GM12878 (cell line): ENCODE results near the gene PODXL2. TPM values are rescaled to one million over a fixed set of nuclear protein-coding genes. Genes with fewer than 3 reads are reported as not detected.

Experiments
- ATAC-seq: fragments of 200-7000 bp; cut with Tn5 transposase; 3 replicates; pipeline ENCODE4 v1.9.1; 2020; ENCODE audit warnings: mild to moderate bottlenecking, moderate library complexity
- BruUV-seq: library from RNA; stranded (reverse); fragments of 400-500 nt; replicated peaks from 2 replicates; lab custom pipeline; 2021; lab: Mats Ljungman, UMichigan
- CTCF ChIA-PET: fragments of 300-600 bp; sonication (Branson Sonifier 250); formaldehyde crosslinking; extraction: SDS; loops from one replicate; lab custom pipeline; 2021; ENCODE audit warnings: inconsistent platforms; lab: Yijun Ruan, JAX
- POLR2A ChIA-PET: fragments of 350-600 bp; formaldehyde crosslinking; extraction: SDS; loops from one replicate; lab custom pipeline; 2021; ENCODE audit warnings: inconsistent platforms; lab: Charles Lee
- RAD21 ChIA-PET: fragments of 300-600 bp; sonication (Branson Sonifier 250); formaldehyde crosslinking; loops from one replicate; lab custom pipeline; 2023; ENCODE audit warnings: antibody characterized with exemption; ENCODE audit not compliant: unreplicated experiment; lab: Charles Lee
- SMC1A ChIA-PET: fragments of 300-600 bp; sonication (Branson Sonifier 250); formaldehyde crosslinking; loops from one replicate; lab custom pipeline; 2023; ENCODE audit not compliant: unreplicated experiment, uncharacterized antibody; lab: Charles Lee
- DNase-seq: peaks from one replicate; pipeline ENCODE4 v3.0.0-alpha.2; 2011; ENCODE audit warnings: low read depth, low spot score
- FAIRE-seq: peaks from 3 replicates; lab custom pipeline; 2011; peaks lifted over from hg19 to GRCh38; lab: Jason Lieb, UNC
- H2AFZ ChIP-seq: 2 replicates; pipeline ENCODE4 v1.6.0; 2011; ENCODE audit warnings: low read depth, low read length, control low read depth; ENCODE audit not compliant: control insufficient read depth
- H3K27ac ChIP-seq: 2 replicates; pipeline ENCODE4 v1.5.1; 2011; ENCODE audit warnings: control low read depth; ENCODE audit not compliant: control insufficient read depth, insufficient read depth
- H3K27me3 ChIP-seq, 2 experiments: replicated peaks in 1 of 2; 2 replicates each; pipeline versions ENCODE4 v1.6.0 to v1.6.1; 2011; ENCODE audit warnings: low read length in 1 of 2; ENCODE audit not compliant: control insufficient read depth in 2 of 2, insufficient read depth in 2 of 2
- H3K36me3 ChIP-seq, 2 experiments: 2 replicates each; pipeline ENCODE4 v1.5.1; 2011; ENCODE audit warnings: low read length in 1 of 2; ENCODE audit not compliant: control insufficient read depth in 2 of 2, insufficient read depth in 2 of 2
- H3K4me1 ChIP-seq: 2 replicates; pipeline ENCODE4 v1.6.1; 2011; ENCODE audit warnings: mild to moderate bottlenecking, low read length, moderate library complexity, mixed read lengths; ENCODE audit not compliant: control insufficient read depth, insufficient read depth
- H3K4me2 ChIP-seq: 2 replicates; pipeline ENCODE4 v1.6.0; 2011; ENCODE audit warnings: control low read depth; ENCODE audit not compliant: control insufficient read depth, insufficient read depth
- H3K4me3 ChIP-seq: fragments of 200-600 bp; sonication (generic); 2 replicates; pipeline ENCODE4 v1.5.1; 2016
- H3K79me2 ChIP-seq: 2 replicates; pipeline ENCODE4 v1.6.0; 2011; ENCODE audit warnings: low read length; ENCODE audit not compliant: control insufficient read depth, insufficient read depth
- H3K9ac ChIP-seq: 2 replicates; pipeline ENCODE4 v1.8.0; 2011; ENCODE audit warnings: low read length, control low read depth, mixed read lengths; ENCODE audit not compliant: control insufficient read depth, insufficient read depth
- H3K9me3 ChIP-seq: replicated peaks from 3 replicates; pipeline ENCODE4 v1.5.1; 2011; ENCODE audit warnings: mild to moderate bottlenecking, low read length; ENCODE audit not compliant: control insufficient read depth, insufficient read depth
- H4K20me1 ChIP-seq: 2 replicates; pipeline ENCODE4 v1.6.0; 2011; ENCODE audit not compliant: control insufficient read depth, insufficient read depth
- BCLAF1 ChIP-seq: fragments of 450-650 bp; IDR thresholded peaks from 2 replicates; pipeline ENCODE4 v1.6.1; 2017; ENCODE audit warnings: antibody characterized with exemption, mild to moderate bottlenecking, moderate library complexity
- CHD1 ChIP-seq: IDR thresholded peaks from 2 replicates; pipeline ENCODE4 v1.6.1; 2012; ENCODE audit warnings: low read depth, low read length, improper control_type of control experiment
- CREB1 ChIP-seq: IDR thresholded peaks from 2 replicates; pipeline ENCODE4 v1.6.1; 2012; ENCODE audit warnings: low read depth, mild to moderate bottlenecking, inconsistent platforms
- ESRRA ChIP-seq: IDR thresholded peaks from 2 replicates; pipeline ENCODE4 v1.6.1; 2012; ENCODE audit warnings: mild to moderate bottlenecking, low read length, improper control_type of control experiment
- EZH2 ChIP-seq: IDR thresholded peaks from 2 replicates; pipeline ENCODE4 v1.6.1; 2012; ENCODE audit warnings: low read depth, mild to moderate bottlenecking, control low read depth, inconsistent platforms, low read length, borderline replicate concordance; ENCODE audit not compliant: control insufficient read depth
- RBBP5 ChIP-seq: fragments of 200-600 bp; sonication (generic); conservative IDR thresholded peaks from 2 replicates; pipeline ENCODE4 v1.6.1; 2016
- RELA ChIP-seq: fragments of 450-650 bp; IDR thresholded peaks from 2 replicates; pipeline ENCODE4 v1.8.0; 2014; ENCODE audit warnings: borderline replicate concordance; ENCODE audit not compliant: partially characterized antibody
- SPI1 ChIP-seq: IDR thresholded peaks from 2 replicates; pipeline ENCODE4 v1.6.1; 2011; ENCODE audit warnings: low read depth, mild to moderate bottlenecking, low read length, moderate library complexity, borderline replicate concordance; ENCODE audit not compliant: insufficient read depth
- ZNF592 ChIP-seq: fragments of 450-650 bp; IDR thresholded peaks from 2 replicates; pipeline ENCODE4 v1.6.1; 2017; ENCODE audit warnings: mild to moderate bottlenecking, moderate library complexity
- WGBS: methylation state at CpG from one replicate; pipeline ENCODE4 v1.1.6; 2016; ENCODE audit warnings: low lambda C conversion rate; ENCODE audit not compliant: insufficient replicate concordance, insufficient coverage; ENCODE audit errors: missing lambda C conversion rate; 5-methylcytosine and 5-hydroxymethylcytosine counted together
- in situ Hi-C: fragments of 300-500 bp; cut with MboI; formaldehyde crosslinking; loops from 9 replicates; pipeline ENCODE4 v1.14.3; 2018; ENCODE audit warnings: mixed read lengths
- intact Hi-C: fragments of 100-400 bp; cut with micrococcal nuclease; formaldehyde crosslinking; loops from one replicate; pipeline ENCODE4 v1.14.2; 2022; ENCODE audit not compliant: unreplicated experiment
- polyA plus RNA-seq, 11 experiments: library from polyadenylated mRNA; depleted of rRNA in 4 of 11; unstranded in 6 of 11; stranded (reverse) in 5 of 11; fragments of >200 nt; fragmentation: Nextera tagmentation in 4 of 11; fragmentation: Illumina TruSeq in 1 of 11; extraction: Ambion mirVana in 4 of 11; extraction: Trizol in 1 of 11; gene quantifications; 1 replicate in 1 of 11; 2 replicates in 10 of 11; pipeline versions ENCODE4 v1.2.1 to v1.2.3, GENCODE V29; 2011 to 2016; ENCODE audit warnings: inconsistent platforms in 2 of 11, missing spikeins in 2 of 11, low read depth in 1 of 11
- total RNA-seq, 4 experiments: library from RNA; depleted of rRNA in 3 of 4; stranded (reverse); fragments of >200 nt in 3 of 4; fragmentation: Illumina TruSeq in 1 of 4; extraction: Trizol in 1 of 4; gene quantifications; 2 replicates each; pipeline versions ENCODE4 v1.2.1 to v1.2.3, GENCODE V29; 2013 to 2021
- TF ChIP-seq, protein P1 (sequence below): fragments of 450-650 bp; formaldehyde crosslinking; IDR thresholded peaks from 2 replicates; pipeline ENCODE4 v1.4.0; 2020; ENCODE audit warnings: mild to moderate bottlenecking, moderate library complexity
- TF ChIP-seq, protein P2 (sequence below): fragments of 450-650 bp; IDR thresholded peaks from 2 replicates; pipeline ENCODE4 v1.6.1; 2016; ENCODE audit warnings: mild to moderate bottlenecking
- TF ChIP-seq, protein P3 (sequence below): IDR thresholded peaks from 2 replicates; pipeline ENCODE4 v1.6.1; 2012; ENCODE audit warnings: low read depth, low read length, improper control_type of control experiment

The PODXL2 gene
- total and polyA plus RNA-seq, 10 of the 15 experiments (the other 5 are each of a cell fraction or from before 2014, with no cell fraction given): 0.03 to 24.4 (median 13.6) TPM; not detected in 2

- RAD21 ChIA-PET: no interaction called here
- no peak for FAIRE-seq
- H3K4me1 ChIP-seq: no peaks in the 10 kb centered on the region
- in situ Hi-C loops: no loop called here
- BruUV-seq: no TSS peak
- H3K27me3 ChIP-seq: no peaks in the 10 kb centered on the region
- no peaks in the 10 kb centered on the region for H4K20me1 ChIP-seq
- no peak overlapping the region for H3K9ac ChIP-seq
- H3K4me3 ChIP-seq: no peak overlapping the region
- POLR2A ChIA-PET: no interaction called here
- H3K36me3 ChIP-seq: no peaks in the 10 kb centered on the region
- intact Hi-C loops: no loop called here
- no peak overlapping the region for H3K4me2 ChIP-seq
- SMC1A ChIA-PET: no interaction called here
- H3K9me3 ChIP-seq: no peaks in the 10 kb centered on the region
- CTCF ChIA-PET: no interaction called here
- no peak overlapping the region for H3K27ac ChIP-seq
- no peak overlapping the region for H2AFZ ChIP-seq
- no peak for DNase-seq
- WGBS: 95% methylated on average over 3 of the region's 3 CpGs
- no peaks in the 10 kb centered on the region for H3K79me2 ChIP-seq
- ATAC-seq: no peak
- TF ChIP-seq CHD1 (no peak), EZH2 (no peak), ZNF592 (no peak), RELA (no peak), BCLAF1 (no peak), ESRRA (no peak), RBBP5 (no peak), CREB1 (no peak), SPI1 (no peak)
- TF ChIP-seq, protein P1, sequence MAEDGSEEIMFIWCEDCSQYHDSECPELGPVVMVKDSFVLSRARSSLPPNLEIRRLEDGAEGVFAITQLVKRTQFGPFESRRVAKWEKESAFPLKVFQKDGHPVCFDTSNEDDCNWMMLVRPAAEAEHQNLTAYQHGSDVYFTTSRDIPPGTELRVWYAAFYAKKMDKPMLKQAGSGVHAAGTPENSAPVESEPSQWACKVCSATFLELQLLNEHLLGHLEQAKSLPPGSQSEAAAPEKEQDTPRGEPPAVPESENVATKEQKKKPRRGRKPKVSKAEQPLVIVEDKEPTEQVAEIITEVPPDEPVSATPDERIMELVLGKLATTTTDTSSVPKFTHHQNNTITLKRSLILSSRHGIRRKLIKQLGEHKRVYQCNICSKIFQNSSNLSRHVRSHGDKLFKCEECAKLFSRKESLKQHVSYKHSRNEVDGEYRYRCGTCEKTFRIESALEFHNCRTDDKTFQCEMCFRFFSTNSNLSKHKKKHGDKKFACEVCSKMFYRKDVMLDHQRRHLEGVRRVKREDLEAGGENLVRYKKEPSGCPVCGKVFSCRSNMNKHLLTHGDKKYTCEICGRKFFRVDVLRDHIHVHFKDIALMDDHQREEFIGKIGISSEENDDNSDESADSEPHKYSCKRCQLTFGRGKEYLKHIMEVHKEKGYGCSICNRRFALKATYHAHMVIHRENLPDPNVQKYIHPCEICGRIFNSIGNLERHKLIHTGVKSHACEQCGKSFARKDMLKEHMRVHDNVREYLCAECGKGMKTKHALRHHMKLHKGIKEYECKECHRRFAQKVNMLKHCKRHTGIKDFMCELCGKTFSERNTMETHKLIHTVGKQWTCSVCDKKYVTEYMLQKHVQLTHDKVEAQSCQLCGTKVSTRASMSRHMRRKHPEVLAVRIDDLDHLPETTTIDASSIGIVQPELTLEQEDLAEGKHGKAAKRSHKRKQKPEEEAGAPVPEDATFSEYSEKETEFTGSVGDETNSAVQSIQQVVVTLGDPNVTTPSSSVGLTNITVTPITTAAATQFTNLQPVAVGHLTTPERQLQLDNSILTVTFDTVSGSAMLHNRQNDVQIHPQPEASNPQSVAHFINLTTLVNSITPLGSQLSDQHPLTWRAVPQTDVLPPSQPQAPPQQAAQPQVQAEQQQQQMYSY (CRISPR knock-in tag): no peak
- TF ChIP-seq, protein P2, sequence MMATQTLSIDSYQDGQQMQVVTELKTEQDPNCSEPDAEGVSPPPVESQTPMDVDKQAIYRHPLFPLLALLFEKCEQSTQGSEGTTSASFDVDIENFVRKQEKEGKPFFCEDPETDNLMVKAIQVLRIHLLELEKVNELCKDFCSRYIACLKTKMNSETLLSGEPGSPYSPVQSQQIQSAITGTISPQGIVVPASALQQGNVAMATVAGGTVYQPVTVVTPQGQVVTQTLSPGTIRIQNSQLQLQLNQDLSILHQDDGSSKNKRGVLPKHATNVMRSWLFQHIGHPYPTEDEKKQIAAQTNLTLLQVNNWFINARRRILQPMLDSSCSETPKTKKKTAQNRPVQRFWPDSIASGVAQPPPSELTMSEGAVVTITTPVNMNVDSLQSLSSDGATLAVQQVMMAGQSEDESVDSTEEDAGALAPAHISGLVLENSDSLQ: no peak
- TF ChIP-seq, protein P3, sequence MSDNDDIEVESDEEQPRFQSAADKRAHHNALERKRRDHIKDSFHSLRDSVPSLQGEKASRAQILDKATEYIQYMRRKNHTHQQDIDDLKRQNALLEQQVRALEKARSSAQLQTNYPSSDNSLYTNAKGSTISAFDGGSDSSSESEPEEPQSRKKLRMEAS: no peak
Measured at GRCh38 chr3:127665586-127665985, 36.6 kb downstream of the PODXL2 start.
